Inferior parietal cortex (tissue), 1 donor: ENCODE data around the gene OTUB2.

Experiments
- DNase-seq: peaks from one replicate; pipeline ENCODE4 v3.0.0-alpha.2; 2016; ENCODE audit errors: extremely low spot score

The OTUB2 gene

DNA sequence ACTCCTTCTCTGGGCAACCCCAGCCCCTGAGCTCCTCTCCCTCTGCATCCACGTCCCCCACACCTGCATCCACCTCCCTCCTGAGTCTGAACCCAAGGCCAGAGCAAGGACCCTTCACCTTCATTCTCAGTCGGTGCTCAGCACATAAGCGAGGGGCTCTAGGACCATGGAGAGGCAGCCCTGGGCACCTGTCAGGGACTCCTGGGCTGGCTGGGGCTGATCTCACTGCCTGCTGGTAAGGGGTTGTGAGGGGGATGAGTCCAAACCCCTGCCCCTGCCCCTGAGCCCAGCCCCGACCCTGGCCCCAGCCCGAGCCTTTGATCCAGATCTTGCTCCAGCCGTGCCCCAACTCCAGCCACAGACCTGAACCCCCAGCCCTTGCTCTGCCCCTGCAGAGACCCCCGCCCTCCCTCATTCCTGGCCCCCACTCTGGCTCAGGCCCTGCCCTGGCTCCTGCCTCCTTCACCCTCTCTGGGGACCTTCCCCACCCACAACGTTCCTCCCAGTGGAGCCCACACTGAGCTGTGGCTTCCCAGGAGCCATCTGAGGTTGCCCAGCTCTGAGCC lies 29.9 kb upstream of the OTUB2 start:
- no peak for DNase-seq

DNA sequence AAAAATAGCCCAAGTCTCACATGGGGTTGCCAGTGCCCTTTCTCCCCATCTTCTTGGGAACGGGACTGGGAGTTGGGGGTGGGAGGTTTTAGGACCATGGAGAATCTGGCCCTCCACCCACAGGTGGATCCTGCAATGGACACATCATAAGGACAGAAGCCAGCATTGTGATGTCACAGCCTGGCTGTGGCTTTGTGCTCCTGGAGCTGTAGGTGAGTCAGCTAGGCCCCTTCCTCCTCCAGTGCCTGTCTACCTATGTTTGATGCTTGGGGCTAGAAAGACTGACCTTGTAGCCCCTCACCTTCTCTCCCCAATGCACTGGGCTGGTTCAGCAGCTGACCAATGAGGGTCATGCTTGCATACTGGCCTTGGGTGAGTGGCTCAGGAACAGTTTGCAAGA lies 29.1 kb upstream of the OTUB2 start, which contains the start of gene CCDC197:
Gene CCDC197 (plus strand): TSS at position 220 of the 400 bp plus-strand sequence. CDS start 831 bp downstream, outside the sequence.
- DNase-seq, result no peak

DNA sequence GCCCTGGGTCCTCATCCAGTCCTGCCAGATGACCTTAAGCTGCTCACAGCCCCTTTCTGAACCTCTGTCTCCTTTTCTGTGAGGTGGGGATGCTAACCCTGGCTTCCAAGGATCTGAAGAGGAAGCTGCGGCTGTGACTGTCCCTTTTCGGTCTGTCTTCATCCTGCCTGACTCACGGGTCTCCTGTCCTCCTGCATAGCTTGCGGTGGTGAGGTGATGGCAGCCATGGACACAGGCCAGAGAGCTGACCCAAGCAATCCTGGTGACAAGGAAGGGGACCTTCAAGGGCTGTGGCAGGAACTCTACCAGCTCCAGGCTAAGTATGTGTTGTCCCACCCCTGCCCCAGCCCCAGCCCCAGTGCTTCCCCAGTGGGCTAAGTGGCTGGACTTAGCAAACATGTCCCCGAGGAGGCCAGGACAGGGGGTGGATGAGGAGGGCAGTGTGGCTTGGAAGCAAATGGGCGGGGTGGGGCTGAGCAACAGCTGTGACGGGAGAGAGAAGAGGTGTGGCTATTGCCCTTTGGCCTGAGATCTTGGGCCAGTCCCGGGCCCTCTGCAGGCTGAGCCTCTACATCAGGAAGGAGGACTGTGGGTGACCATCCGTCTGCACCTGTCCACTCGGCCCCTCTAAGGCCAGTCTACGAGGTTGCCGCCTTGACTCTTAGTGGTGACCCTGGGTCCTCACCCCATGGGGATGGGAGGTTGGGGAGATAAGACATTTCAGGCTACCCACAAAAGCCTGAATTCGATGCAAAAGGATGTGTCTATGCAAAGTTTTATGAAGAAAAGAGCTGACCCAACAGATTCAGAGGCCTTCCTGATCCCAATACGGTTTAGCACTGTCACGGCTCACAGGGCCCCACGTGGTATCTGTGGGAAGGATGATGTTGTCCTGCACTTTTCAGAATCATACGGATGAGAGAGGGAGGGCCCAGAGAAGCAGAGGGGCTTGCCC lies 27.9 kb upstream of the OTUB2 start:
- DNase-seq, result no peak

DNA sequence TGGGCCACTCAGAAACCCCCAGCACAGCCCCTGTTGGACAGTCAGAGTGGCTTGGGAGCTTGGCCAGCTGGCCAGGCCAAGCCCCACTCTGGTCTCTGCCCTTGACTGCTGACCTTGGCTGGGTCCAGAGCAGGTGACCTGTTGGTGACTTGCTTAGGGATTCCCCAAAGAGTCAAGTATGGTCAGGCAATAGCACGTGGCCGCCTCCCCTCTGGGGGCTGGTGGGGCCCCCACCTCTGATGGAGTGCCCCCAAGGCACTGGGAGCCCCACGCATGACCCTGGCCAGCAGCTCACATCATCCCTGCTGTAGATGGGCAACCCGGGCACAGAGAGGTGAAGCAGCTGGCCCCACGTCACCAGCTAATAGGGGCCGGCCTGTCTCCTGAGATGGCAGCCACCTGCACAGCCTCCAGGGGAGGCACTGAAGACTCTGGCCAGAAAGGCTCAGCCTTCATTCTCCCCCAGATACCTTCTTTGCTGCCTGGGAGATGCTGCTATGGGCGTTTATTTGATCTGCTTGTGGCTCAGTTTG lies 27.2 kb upstream of the OTUB2 start:
- no peak for DNase-seq

DNA sequence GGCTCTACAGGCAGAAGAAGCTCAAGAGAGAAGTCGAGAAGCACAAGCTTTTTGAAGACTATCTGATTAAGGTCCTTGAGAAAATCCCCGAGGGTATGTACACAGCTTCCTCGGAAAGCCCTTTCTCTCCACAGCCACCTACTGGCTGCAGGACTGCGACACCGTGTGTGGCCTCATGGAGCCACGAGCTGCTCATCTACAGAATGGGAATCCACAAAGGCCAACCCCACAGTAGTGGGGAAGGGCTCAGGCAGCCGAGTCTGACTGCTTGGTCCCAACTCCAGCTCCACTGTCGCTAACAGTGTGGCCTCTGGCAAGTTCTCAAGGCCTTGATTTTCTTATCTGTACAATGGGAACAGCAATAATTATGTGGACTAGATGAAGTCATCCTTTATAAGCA lies 26.6 kb upstream of the OTUB2 start:
- no peak for DNase-seq

DNA sequence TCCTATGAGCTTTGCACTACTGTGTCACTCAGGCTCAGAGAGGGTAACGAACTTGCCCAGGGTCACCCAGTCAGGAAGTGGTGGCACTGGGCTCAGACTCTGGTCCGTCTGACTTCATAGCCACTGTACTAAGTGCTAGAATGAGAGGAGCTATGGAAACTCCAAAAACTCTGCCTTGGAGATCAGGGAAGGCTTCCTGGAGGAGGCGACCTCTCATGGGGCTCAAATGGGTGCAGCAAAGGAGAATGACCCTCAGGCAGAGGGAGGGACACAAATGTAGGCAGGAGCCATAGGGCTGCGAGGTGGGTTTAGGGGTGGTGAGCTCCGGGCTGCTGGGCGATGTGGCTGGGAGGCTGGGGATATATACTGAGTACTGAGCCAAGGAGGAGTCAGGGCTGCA lies 25.9 kb upstream of the OTUB2 start:
- DNase-seq, result no peak

DNA sequence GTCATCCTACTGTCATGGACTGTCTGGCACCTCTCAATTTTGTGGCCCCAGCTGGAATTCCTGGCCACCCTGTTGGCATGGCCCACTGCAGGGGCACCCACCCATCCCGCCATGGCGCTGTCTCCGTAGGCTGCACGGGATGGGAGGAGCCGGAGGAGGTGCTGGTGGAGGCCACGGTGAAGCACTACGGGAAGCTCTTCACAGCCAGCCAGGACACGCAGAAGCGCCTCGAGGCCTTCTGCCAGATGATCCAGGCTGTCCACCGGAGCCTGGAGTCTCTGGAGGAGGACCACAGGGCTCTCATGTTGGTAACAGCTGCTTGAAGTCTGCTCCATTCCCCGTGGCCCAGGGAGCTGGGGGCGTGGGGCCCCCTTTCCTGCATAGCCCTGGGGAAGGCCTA lies 25.1 kb upstream of the OTUB2 start:
- DNase-seq, result no peak

DNA sequence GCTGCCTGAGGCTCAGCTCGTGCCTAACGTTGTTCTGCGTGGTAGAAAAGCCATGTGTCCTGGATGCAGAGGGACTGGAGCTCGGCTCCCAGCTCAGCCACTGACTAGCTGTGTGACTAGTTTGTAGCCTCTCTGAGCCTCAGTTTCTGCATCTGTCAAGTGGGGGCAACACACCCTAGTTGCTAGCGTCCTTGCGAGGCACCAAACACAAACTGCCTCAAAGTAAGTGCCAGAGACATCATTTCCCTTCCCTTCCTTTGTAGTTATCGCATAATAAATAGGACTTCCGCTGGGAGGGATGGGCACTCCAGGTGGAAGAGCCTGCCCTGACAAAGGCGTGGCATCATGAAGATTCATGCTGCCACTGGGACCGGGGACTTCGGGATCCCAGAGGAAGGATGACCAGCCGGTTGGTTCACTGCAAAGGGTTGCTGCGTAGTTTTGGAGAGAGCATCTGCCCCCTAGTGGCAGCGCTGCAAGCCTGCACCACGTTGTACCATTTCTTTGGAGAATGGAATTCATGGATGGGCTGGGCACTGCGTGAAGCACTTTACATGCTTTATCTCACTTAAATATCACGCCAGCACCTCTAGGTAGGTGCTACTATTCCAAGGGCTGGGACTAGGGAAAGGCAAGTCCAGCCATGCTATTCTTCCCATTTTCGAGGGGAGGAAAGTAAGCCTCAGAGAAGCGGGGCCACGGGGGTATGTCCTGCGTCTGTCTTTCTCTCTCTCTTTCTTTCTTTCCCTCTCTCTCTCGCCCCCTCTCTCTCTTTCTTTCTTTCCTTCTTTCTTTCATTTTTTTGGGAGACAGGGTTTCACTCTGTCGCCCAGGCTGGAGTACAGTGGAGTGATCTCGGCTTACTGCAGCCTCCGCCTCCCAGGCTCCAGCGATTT lies 24.4 kb upstream of the OTUB2 start:
- DNase-seq, result peak; percentile 85

DNA sequence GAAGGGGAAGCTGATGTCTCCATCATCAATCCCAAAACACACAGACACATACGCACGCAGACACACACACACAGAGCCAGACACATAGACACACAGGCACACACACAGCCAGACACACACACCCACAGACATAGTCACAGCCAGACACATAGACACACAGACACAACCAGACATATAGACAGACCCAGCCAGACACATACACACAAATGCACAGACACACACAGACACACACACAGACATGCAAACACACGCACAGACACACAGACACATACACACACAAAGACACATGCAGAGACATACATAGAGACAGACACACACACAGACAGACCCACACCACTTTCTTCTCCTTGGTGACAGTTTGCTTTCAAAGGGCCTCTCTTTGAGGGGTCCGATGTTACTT lies 22.7 kb upstream of the OTUB2 start:
- DNase-seq, result no peak

DNA sequence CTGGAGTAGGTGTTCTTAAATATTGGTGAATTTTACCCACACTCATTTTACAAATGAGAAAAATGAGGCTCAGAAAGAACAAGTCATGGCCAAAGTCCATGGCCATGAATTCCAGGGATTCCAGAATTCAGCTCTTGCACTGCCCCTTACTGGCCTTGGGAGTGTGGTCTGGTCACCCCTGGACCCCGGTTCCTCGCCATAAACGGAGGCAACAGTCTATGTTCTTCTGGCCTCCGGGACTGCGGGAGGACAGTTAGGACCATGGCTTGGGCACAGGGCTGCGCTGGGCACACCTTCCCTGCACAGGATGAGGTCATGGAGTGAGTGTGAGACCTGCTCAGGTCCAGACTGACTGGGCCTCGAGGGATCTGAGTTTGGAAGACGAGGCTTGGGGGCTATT lies 22.1 kb upstream of the OTUB2 start:
- DNase-seq, result no peak

DNA sequence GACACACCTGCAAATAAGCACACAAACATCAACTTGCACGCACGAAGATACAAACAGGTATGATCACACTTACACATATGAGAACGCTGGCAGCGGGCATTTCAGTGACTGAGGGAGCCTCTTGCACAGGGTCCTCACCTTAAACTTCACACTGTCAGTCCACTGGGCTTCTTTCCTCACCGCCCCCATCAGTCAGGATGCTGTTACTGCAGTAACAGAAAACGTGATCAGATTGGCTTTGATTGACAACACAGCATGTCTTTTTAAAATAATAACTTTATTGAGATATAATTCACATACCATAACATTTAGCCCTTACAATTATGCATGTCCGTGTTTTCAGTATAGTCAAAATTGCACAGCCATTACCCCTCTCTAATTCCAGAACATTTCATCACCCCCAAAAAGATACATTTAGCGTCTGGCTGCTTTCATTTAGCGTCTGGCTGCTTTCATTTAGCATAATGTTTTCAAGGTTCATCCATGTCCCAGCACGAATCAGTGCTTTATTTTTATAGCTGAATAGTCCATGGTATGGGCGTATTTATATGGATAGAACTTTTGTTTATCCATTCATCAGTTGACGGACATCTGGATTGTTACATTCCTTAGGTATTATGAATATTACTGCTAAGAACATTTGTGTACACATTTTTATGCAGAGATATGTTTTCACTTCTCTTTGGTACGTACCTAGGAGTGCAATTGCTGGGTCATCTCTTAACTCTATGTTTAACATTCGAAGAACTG lies 20.6 kb upstream of the OTUB2 start:
- no peak for DNase-seq

DNA sequence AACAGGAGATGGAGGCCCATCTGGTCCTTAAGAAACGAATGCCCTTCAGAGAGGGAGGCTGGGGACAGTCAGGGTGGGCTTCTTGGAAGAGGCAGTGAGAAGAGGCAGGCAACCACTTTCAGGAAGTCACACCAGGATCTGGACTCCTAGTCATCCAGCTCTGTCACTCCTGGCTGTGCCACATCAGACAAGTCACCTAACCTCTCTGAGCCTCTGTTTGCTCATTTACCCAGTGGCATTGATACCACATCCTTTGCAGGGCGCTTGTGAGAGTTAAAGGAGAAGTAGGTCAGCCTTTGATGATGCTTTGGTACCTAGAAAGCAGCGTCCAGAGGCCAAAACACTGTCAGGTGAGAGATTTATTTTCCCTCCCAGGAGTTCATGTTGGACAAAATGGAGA lies 17.9 kb upstream of the OTUB2 start:
- no peak for DNase-seq

DNA sequence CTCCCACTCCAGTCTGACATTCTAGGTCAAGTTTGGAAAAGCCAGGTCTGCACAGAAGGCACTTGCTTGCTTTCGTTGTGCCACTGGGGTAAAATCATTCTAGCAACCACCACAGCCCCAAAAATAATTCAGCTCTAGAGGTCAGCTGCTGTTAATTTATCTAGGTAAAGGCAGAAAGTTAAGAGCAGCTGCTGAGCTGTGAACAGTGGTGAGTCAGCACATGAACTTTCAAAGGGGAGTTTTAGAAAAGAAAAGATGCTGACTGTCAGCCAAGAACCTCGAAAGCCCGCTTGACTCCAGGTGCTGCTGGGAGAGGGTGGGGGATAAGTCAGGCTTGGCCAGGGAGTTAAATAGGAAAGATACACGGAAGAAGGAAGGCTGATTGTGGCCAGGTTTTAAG lies 16.4 kb upstream of the OTUB2 start:
- DNase-seq, result no peak

DNA sequence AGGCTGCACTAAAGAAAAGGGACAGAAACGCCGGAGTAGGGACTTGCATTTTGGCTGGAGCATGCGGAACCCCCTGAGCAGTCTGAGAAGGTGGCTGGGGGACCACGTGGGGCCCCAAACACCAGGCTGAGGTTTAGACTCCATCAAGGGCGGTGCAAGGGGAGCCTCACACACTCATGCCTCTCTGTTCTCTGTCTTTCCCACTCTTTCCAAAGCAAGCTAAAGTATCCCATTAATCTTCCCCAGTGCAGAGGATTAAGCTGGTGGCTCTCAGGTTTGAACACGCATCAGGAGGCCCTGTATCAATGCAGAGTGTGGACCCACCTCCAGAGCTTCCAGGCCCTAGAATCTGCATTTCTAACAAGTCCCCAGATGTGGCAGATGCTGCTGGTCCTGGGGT lies 15.5 kb upstream of the OTUB2 start:
- no peak for DNase-seq

DNA sequence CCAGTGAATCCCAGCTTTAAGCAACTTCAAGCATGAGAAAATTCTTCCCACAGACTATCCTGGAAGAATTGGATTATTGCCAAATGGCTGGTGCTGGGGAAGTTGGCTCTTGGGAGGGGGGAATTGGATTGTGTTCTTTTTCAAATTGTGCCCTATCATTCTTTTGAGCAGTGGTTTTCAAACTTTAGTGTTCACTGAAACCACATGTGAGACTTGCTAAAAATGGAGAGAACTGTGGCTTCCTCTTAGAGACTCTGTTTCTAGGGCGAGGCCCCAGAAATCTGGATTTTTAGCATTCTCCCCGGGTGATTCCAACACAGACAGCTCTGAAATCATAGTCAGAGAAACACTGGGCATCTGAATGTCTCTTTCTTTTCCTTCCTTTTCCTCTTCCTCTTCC lies 14.3 kb upstream of the OTUB2 start:
- DNase-seq, result no peak

DNA sequence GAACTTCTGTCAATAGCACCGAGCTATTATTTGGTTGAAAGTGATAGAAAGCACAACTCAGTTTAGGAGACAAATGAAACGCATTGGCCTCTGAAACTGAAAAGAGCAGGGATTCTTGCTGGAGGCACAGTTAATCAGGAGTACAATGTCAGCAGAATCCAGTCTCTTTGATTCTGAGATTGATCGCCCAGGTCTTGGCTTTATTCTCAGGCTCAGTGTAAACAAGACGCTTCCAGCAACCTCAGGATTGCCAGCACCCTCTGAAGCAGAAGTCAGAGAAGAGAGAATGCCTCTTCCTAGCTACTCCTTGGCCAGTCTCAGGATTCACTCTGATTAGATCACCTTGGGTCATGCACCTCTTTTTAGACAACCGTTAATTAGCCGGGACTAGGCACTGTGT lies 11.8 kb upstream of the OTUB2 start:
- DNase-seq, result no peak

DNA sequence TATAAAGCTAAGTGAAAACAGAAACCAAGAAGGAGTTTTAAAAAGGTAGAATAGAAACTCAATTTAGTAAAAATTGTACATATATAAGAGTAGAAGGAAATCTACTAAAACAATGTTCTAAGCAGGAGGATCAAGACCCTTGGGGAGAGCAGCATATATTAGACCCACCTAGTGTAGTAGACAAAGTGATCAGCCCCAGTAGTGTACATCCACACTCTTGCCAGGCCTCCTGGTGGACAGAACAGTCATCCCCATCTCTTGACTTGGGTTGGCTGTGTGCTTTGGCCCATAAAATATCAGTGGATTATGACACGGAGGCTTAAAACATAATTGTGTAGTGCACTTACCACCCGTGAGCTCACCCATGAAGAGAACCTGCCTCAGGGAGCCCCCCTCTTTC lies 10.9 kb upstream of the OTUB2 start:
- no peak for DNase-seq

DNA sequence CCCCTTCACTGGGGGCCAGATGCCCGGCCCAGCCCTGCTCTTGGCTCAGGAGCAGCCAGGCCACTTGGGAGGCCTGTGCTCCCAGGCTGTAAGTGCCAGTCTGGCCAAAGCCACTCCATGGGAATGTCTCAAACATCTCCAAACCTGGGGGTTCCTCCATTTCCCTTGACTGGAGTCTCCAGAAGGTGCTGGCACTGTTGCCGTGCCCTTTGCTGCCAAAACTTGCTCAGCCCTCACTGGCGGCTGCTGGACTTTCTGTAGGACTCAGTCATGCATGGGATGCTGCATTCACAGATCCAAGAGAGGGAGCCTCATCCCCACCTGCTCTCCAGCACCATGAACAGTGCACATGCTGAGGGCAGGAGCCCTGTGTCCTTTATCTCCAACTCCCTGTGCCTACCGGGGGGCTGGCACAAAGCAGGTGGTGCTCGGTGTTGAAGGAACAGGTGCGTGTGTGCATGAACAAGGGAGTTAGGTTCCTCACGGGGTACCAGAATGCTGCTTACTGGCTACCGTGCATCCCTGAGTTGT lies 9.6 kb upstream of the OTUB2 start:
- no peak for DNase-seq

DNA sequence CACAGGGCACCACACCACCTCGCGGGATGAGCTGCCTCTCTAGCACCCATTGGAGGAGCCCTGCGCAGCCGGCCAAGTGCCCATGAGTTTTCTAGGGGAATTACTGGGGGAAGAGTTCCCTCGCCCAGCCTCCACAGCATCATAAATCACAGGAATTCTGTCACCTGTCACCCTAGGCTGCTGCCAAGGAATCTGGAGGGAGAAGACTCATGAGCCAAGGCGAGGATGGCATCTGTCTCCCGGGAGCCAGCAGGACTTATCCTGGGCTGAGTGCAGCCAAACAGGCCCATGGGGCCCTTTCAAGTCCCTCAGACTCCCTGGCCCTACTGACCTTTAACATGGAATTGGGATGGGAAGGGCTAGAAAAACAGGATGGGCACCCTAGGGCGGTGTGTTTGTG lies 7.8 kb upstream of the OTUB2 start:
- DNase-seq, result no peak

DNA sequence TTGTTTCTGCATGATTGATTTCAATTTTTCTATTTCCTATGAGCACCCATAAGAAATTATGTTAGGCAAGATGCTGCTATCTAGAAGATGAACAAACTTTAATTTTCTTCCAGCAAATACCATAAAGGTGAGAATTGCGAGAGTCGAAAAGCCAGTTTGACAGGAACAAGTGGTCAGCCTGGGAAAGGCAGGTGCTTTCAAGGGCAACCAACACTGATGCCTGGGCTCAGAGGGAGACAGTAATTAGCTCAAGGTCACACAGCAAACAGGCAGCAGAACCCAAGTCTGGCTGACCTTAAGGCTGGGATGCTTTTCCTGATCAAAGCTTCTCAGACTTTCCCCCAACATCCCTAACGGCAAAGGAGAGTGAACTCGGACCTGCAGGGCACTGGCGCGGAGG lies 6.8 kb upstream of the OTUB2 start:
- DNase-seq, result no peak

DNA sequence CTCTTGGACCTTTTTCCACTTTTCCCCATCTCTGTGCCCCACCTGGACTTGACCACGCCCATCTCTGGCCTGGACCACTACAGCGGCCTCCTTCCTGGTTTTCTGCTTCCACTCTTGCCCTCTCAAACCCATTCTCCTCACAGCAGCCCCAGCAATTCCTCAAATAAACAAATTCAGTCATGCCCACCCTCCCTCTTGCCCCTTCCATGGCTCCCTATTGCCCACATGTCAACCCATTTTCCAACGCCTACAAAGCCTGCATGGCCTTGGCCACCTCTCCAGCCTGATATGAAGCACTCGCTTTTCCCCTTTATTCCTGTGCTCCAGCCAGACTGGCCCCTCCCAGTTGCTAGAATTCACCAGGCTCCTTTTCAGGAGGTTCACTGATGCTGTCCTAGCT lies 5.9 kb upstream of the OTUB2 start:
- DNase-seq, result no peak
